Cerebellar nuclear complex (tissue), 1 donor: ENCODE results near the gene CHTF8.
"Not testable (repeated sequence)": the region's sequence is repeated elsewhere in the genome, so short reads cannot be mapped to it uniquely, and the experiment has no call there.

Experiments
- DNase-seq, 2 experiments: peaks; one replicate each; lab custom pipeline; 2025; lab: John Stamatoyannopoulos, UW

CHTF8 gene, protein sequence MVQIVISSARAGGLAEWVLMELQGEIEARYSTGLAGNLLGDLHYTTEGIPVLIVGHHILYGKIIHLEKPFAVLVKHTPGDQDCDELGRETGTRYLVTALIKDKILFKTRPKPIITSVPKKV

DNA sequence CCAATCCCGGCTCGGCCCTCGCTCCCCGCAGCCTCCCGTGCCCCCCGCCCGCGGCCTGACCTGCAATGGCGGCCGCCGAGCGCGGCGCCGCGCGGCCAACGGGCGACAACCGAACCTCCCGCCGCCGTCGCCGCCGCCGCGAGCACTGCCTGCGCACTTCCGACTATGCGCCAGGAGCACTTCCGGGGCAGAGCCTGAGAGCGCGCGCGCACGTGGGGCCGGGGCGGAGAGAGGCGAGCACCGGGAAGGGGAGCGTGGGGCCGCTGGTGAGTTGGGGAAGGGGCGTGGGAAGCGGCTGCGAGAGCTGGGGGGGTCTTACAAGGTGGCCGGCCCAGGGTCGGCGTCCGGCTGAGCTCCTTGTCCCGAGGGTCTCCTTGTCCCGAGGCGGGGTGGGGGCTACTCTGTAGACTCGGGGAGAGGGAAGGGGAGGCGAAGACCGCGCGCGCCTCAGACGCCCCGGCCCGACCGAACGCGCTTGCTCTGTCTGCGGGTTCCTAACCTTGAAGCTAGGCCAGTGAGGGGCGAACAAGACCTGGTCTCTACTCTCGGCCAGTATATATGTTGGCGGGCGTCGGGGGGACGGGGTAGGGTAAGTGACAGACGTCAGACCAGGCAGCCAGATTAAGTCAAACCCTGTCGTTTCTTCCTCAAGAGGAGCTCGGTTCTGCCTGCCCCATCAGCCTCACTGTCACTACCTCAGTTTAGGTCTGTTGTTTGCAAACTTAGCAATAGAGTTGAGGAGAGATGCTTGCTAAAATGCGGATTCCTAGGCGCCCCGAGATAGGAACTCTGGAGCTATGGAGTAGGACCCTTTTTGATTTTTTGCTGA is at the start of gene CHTF8, which contains the start of gene UTP4:
Gene CHTF8, minus strand, starts transcription at position 165 of the 829 bp plus-strand sequence. CDS start 11,130 bp downstream, outside the sequence.
Gene UTP4, plus strand, starts transcription at position 226 of the 829 bp plus-strand sequence. CDS start 811 bp downstream, outside the sequence.
- DNase-seq: peak in 1 of 2 experiments; percentile 28

DNA sequence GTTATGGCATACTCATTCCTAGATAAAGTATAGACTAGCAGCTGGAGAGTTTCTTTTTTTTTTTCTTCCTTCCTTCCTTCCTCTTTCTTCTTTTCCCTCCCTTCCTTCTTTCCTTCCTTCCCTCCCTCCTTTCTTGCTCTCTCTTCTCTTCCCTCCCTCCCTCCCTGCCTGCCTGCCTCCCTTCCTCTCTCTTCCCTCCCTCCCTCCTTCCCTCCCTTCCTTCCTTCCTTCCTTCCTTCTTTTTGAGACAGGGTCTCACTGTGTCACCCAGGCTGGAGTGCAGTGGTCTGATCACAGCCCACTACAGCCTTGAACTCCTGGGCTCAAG is 47.6 kb upstream of the CHTF8 start:
- no peak for DNase-seq

GRCh38 chr16:69179328-69180010 is 47.1 kb upstream of the CHTF8 start:
- no peak for DNase-seq

DNA sequence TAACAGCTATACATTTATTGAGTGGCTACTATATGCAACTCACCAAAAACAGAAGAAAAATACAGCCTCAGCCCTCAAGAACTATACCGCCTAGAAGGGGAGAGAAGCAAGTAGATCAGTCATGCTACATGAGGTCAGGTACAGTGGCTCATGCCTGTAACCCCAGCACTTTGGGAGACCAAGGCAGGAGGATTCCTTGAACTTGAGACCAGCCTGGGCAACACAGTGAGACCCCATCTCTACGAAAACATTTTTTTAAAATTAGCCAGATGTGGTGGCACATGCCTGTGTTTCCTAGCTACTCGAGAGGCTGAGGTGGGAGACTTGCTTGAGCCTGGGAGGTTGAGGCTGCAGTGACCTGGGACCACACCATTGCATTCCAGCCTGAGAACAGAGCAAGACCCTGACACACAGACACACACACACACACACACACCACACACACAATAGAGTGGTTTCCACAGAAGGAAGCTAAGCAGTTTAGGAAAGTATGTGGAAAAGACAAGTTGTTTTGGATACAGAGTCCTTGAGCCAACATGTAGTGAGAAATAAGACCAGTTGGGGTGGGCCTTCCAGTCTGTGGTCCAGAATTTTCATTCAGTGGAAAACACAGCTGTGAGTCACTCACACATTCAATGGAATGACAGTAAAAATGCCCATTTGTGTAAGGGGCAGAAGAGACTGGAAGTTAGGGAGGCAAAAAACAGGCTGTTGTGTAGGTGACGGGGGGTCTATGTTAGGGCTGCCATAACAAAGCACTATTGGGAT is 43.8 kb upstream of the CHTF8 start:
- no peak for DNase-seq

DNA sequence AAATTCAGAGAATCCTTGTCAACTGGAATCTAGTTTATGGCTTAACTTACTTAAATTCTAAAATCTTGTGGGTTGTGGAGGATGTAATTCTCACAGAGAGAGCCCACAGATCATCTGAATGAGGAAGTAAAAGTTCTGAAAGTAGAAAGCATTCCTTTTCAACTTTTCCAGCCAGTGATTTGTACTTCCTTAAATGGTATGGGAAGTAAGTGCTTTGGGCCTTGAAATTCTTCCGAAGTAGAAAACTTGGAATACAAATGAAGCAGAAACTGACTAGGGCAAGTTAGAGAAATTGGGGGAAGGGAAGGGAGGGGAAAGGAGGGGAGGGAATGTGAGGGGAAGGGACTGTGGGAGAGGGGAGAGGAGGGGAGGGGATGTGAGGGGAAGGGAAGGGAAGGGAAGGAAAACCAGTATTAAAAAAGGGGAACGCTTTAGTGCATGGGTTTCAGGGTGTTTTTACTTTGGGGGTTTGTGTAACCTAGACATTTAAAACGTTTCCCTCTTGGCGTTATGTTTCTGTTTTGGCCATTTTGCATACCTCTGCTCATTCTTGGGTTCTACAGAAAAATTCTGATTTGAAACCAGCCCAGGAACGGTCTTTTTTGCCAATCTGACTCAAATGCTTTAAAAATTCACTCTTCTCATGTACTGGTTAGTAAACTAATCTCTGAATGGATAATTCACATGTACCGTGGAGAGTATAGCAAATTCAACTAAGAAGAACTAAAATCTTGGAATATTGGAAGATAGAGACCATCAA is 39.1 kb upstream of the CHTF8 start:
- DNase-seq: no peak

GRCh38 chr16:69169607-69170352 is 37.4 kb upstream of the CHTF8 start:
- no peak for DNase-seq

DNA sequence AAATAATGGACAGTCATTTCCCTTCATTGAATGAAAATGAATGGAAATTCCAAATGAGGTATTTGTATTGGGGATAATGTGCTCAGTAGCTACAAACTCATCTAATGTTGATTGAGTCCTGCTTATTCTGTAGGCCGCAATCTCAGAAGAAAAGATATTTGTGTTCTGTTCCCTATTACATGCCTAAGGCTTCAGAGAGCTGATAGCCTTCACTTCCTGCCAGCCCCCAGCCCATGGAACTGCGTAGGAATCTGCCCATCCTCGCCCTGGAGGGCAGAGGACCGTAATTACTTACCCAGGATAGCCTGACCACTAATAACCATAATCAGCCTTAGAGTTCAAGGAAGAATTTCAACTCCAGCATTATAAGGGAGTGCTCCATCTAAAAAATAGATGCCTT is 36.7 kb upstream of the CHTF8 start:
- DNase-seq: no peak

DNA sequence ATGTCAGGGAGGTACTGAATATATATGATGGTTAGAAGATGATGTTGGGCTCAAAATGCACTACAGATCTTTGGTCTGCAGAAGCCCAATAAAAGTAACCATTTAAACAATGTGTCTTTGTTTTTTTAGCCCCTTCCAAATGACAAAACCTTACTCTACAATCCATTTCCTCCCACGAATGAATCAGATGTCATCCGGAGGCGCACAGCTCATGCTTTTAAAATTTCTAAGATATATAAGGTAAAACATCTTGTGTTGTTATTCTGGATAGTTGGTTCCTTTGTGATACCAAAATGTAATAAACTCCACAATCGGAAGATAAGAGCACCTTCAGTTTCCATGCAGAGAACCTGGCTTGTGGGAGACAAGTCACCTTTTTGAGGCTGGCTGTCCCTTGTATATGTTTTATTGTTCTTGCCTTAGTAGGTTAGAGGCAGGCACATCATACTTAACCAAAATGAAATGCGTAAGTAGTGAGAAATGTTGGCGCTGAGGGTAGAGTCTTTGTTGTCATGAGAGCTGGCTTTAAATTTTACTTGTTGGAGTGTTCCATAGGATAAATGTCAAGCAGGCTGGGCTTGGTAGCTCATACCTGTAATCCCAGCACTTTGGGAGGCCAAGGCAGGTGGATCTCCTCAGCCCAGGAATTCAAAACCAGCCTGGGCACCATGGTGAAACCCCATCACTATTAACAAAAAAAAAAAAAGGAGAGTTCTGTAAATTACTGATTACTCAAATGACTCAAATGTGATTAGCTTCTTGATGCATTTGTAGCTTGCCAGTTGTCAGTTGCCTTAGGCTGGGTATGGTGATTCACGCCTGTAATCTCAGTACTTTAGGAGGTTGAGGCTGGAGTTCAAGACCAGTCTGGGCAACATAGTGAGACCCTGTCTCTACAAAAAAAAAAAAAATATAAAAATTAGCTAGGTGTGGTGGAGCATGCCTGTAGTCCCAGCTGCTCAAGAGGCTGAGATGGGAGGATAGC is 34.9 kb upstream of the CHTF8 start:
- DNase-seq: no peak

- DNase-seq: no peak
Measured at GRCh38 chr16:69166221-69166833, 33.9 kb upstream of the CHTF8 start.

DNA sequence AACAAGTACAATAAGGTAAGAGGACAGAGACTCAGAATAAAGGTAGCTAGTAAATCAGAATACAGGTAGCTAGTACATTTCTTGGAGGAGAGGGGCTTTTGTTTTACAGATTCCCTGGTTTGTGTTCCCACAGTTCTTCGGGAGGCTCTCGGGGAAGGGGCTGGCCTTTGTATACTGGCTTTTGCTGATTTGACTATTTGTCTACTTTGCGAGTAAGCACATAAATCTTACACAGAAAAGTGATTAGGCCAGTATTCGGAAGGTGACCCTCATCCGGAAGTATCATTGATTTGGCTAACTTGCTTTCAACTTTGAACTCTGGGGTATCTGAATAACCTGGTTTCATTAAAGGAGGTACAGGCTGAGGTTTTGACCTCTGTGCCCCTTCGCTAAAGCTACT is 33.2 kb upstream of the CHTF8 start:
- DNase-seq: no peak

GRCh38 chr16:69160192-69160591 is 27.8 kb upstream of the CHTF8 start:
- no peak for DNase-seq

DNA sequence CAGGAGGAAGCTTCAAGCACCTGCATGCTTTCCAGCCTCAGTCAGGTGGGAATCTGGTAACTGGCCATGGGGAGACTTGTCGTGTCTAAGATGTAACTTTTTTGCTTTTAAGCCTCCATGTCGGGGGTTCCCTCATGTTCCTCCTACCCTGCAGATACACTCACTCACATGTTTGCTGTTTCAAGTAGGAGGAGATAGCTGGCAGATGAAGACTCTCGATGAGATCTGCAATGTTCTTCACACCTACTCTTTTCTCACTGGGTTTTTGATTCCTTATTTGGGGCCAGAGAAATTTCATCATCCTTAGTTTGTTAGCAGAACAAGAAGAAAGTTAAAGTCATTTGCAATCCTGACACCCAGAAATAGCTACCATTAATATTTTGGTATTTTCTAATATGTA is 24.8 kb upstream of the CHTF8 start:
- no peak for DNase-seq

DNA sequence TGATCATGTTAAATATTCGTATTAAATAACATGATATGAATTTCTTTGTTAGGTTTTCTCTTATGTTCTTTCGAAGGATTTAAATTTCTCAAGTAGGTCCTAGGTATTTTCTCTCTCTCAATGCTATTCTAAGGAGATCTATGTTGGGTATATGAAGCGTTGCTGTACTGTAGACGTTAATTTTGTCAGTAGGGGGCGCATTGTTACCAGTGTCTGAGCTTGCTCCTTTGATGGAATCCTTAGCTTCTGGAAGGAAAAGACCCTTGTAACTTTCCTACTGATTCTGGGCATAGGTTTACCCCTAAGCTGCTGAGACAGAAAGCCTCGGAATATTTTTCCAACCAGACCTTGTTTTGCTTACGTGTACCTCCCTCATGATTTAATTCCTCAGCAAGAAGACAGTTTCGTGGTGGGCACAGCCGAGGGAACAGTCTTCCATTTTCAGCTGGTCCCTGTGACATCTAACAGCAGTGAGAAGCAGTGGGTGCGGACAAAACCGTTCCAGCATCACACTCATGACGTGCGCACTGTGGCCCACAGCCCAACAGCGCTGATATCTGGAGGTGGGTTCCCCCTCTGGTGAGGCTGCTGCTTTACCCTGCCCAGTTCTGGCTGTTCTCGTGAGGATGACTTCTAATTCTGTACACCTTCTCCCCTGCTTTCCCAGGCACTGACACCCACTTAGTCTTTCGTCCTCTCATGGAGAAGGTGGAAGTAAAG is 17.9 kb upstream of the CHTF8 start:
- DNase-seq: no peak

DNA sequence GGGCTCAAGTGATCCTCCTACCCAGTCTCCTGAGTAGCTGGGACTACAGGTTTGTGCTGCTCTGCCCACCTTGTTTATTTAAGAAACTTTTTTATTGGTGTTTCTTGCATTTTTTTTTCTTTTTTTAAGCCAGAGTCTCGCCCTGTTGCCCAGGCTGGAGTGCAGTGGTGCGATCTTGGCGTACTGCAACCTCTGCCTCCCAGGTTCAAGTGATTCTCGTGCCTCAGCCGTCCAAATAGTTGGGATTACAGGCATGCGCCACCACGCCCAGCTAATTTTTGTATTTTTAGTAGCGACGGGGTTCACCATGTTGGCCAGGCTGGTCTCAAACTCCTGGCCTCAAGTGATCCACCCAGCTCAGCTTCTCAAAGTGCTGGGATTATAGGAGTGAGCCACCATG is 17.2 kb upstream of the CHTF8 start:
- not testable (repeated sequence) for DNase-seq

- no peak for DNase-seq
Measured at GRCh38 chr16:69145658-69146057, 13.3 kb upstream of the CHTF8 start.

DNA sequence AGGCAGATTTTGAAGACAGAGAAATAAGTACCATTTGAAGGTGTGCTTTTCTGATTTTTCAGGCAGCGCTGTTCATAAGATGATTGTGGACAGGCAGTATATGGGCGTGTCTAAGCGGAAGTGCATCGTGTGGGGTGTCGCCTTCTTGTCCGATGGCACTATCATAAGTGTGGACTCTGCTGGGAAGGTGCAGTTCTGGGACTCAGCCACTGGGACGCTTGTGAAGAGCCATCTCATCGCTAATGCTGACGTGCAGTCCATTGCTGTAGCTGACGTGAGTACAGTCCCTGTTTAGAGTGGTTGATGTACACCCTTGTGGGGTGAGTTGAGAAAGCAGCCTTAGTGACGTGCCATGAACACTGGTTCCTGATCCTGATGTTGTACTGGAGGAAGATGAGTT is 10.7 kb upstream of the CHTF8 start:
- no peak for DNase-seq

GRCh38 chr16:69141936-69142335 is 9.5 kb upstream of the CHTF8 start:
- no peak for DNase-seq

DNA sequence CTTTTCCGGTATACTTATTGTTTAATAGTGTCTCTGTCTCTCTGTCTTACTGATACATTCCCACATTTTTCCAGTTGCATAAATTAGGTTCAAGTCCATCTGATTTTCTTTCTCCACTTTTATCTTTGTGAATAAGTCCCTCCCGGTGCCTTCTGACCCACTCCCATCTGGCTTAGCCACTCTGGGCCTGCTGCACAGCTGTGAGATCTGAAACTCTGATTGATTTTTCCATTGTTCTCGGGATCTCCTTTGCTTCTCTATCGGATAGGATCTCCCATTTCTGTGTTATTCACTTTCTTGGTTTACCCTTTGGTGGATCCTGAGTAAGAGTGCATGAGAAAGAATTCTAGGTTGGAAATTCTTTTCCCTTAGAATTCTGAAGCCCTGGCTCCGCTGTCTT is 8.6 kb upstream of the CHTF8 start:
- DNase-seq: no peak

DNA sequence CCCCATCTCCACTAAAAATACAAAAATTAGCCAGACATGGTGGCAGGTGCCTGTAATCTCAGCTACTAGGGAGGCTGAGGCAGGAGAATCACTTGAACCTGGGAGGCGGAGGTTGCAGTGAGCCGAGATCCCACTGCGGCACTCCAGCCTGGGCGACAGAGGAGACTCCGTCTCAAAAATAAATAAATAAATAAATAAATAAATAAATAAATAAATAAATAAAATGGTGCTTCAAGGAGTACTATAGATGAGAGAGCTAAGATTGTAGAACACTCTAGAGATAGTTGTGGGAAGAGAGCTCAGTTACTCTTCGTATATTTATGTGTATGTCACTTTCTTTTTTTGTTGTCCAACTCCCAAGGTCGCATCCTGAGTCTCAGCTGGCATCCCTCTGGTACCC is 7.1 kb upstream of the CHTF8 start:
- DNase-seq: not testable (repeated sequence)
